ENCODE results near the gene CLASP1.
A peak's percentile ranks its signal among the peaks of the same experiment; 100 is the strongest.
"Not testable (repeated sequence)": the region's sequence is repeated elsewhere in the genome, so short reads cannot be mapped to it uniquely, and the experiment has no call there.

CLASP1 gene

DNA sequence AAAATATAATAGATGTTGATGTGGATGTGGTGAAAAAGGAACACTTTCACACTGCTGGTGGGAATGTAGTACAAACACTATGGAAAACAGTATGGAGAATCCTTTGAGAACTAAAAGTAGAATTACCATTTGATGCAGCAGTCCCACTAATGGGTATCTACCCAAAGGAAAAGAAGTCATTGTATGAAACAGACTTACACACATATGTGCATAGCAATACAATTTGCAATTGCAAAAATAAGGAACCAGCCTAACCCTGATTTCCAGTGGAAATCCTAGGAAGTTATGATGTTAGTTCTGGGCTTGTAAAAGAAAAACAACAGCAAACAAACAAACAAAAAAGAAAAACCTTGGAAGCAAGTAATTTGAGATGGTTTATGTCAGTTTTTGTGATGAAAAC, 28.6 kb upstream of the CLASP1 start:
- peaks cover 0 to 6% of the 10 kb centered on the region in 2 donors for H3K27me3 Mint-ChIP-seq
- H3K4me1 Mint-ChIP-seq (ENCODE audit: low read depth in 2 of 2): no peaks in the 10 kb centered on the region
- ATAC-seq (replicated peaks): no peak
- peaks cover 2 to 16% of the 10 kb centered on the region in 2 donors for H3K9me3 Mint-ChIP-seq
- no peaks in the 10 kb centered on the region for H3K36me3 Mint-ChIP-seq (ENCODE audit: insufficient read depth)
- DNase-seq: no peak
- no peak overlapping the region for H3K4me3 Mint-ChIP-seq
- no peak overlapping the region for H3K27ac Mint-ChIP-seq

DNA sequence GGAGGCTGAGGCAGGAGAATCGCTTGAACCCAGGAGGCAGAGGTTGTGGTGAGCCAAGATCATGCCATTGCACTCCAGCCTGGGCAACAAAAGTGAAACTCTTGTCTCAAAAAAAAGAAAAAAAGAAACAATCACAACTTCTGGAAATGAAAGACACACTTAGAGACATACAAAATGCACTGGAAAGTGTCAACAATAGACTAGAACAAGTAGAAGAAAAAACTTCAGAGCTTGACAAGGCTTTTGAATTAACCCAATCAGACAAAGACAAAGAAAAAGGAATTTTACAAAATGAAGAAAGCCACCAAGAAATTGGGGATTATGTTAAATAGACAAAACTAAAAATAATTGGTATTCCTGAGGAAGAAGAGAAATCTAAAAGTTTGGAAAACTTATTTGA, 22.4 kb upstream of the CLASP1 start:
- not testable (repeated sequence) for H3K27me3 Mint-ChIP-seq; H3K4me1 Mint-ChIP-seq (ENCODE audit: low read depth in 2 of 2); H3K4me3 Mint-ChIP-seq; DNase-seq; ATAC-seq (replicated peaks); H3K36me3 Mint-ChIP-seq (ENCODE audit: insufficient read depth); H3K27ac Mint-ChIP-seq
- H3K9me3 Mint-ChIP-seq: peaks cover 2 to 11% of the 10 kb centered on the region in 2 donors

DNA sequence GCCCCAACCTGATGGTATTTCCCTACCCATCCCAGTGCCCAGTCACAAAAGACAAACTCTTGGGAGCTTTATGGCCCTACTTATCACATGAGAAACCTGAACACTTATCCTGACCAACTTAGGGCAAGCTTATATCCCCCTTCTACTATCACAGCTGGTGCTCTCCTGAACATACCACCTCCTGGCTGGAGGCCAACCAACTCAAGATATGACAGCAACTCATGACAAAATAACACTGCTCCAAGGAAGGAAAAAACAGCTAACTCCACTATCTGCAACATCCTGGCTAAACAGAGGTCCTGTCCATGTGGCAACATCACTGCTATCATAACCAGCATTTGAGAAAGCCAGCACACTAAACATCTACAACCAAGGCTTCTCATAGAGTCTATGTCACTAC, 20.9 kb upstream of the CLASP1 start:
- peaks cover 0 to 6% of the 10 kb centered on the region in 2 donors for H3K27me3 Mint-ChIP-seq

DNA sequence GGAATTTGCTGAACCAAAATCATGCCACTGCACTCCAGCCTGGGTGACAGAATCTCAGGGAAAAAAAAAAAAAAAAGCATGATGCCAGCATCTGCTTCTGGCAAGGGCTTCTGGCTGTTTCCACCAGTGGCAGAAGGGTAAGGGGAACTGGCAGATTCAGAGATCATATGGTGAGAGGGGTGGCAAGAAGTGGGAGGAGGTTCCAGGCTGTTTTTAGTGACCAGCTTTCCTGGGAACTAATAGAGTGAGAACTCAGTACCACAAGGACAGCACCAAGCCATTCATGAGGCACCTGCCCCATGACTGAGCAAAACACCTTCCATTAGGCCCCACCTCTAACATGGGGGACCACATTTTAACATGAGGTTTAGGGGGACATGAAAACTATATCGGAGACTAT, 18.4 kb upstream of the CLASP1 start:
- no peaks in the 10 kb centered on the region for H3K27me3 Mint-ChIP-seq
- no peak overlapping the region for H3K27ac Mint-ChIP-seq
- no peaks in the 10 kb centered on the region for H3K9me3 Mint-ChIP-seq
- DNase-seq (no peak), ATAC-seq (replicated peaks) (no peak)
- H3K4me3 Mint-ChIP-seq: no peak overlapping the region
- H3K36me3 Mint-ChIP-seq (ENCODE audit: insufficient read depth): no peaks in the 10 kb centered on the region
- H3K4me1 Mint-ChIP-seq (ENCODE audit: low read depth in 2 of 2): no peaks in the 10 kb centered on the region

More for the DNA sequence above, 20.9 kb upstream of the CLASP1 start:
- no peak for DNase-seq
- Mint-ChIP-seq H3K27ac (no peak overlapping the region), H3K36me3 (ENCODE audit: insufficient read depth) (no peaks in the 10 kb centered on the region), H3K4me3 (no peak overlapping the region), H3K9me3 (peaks cover 2 to 8% of the 10 kb centered on the region in 2 donors), H3K4me1 (ENCODE audit: low read depth in 2 of 2) (no peaks in the 10 kb centered on the region)
- no peak for ATAC-seq (replicated peaks)

DNA sequence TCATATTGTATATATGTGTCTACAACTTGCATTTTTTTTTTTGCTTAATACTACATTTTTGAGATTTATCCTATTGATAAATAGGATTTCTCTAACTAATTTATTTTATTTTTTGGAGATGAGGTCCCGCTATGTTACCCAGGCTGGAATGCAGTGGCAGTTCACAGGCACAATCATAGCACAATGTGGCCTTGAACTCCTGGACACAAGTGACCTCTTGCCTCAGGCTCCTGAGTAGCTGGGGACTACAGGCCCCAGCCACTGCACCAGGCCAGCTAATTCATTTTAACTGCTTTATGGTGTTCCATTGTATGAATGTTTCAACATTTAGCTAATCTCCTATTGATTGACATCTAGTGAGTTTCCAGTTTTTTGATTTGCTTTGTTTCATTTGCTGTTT, 16.8 kb upstream of the CLASP1 start:
- H3K4me3 Mint-ChIP-seq: no peak overlapping the region
- no peaks in the 10 kb centered on the region for H3K36me3 Mint-ChIP-seq (ENCODE audit: insufficient read depth)
- no peaks in the 10 kb centered on the region for H3K27me3 Mint-ChIP-seq
- peaks cover 0 to 1% of the 10 kb centered on the region in 2 donors for H3K4me1 Mint-ChIP-seq (ENCODE audit: low read depth in 2 of 2)
- H3K9me3 Mint-ChIP-seq: no peaks in the 10 kb centered on the region
- H3K27ac Mint-ChIP-seq: no peak overlapping the region
- ATAC-seq (replicated peaks) (no peak), DNase-seq (no peak)

DNA sequence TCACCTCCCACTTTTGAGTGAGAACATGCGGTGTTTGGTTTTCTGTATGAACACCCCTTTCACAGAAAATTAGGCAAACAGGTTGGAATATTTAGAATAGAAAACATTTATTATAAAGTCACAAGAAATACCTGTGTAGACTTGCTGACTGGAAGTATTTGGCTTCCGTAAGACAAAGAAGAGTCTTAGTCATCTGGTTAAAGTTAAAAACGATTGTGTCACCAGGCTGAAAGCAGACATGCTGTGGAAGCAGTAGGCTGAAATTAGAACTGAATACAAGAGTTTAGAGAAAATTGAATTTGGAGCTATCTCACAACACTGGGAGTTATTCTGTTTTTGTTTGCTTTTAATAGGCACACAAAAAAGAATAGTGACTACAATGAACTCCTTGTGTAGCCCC, 16.2 kb upstream of the CLASP1 start:
- Mint-ChIP-seq H3K36me3 (ENCODE audit: insufficient read depth) (no peaks in the 10 kb centered on the region), H3K4me1 (ENCODE audit: low read depth in 2 of 2) (peaks cover 0 to 1% of the 10 kb centered on the region in 2 donors), H3K9me3 (no peaks in the 10 kb centered on the region), H3K27ac (peak overlapping the region in 1 of 2 donors; percentile 73), H3K27me3 (no peaks in the 10 kb centered on the region), H3K4me3 (no peak overlapping the region)
- DNase-seq: no peak
- ATAC-seq (replicated peaks): no peak

DNA sequence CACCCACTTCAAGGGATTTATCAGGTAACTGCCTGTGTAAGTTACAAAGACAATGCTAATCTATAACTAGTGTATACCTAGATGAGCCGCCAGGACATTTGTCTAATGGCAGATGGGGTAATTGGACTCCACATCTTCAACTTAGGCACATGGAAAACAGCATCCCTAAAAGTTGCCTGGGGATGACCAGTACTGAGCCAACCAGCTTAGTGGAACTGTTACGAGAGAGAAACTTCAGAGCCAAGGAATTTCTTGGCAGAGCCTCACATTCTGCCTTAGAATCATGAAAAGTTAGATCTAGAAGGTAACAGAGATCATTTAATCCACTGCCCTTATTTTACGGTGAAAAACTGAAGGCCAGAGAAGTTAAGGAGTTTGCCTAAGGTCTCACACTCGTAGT, 15.5 kb upstream of the CLASP1 start:
- ATAC-seq (replicated peaks) (no peak), DNase-seq (no peak)
- Mint-ChIP-seq H3K9me3 (no peaks in the 10 kb centered on the region), H3K27ac (no peak overlapping the region), H3K4me3 (no peak overlapping the region), H3K27me3 (no peaks in the 10 kb centered on the region), H3K36me3 (ENCODE audit: insufficient read depth) (no peaks in the 10 kb centered on the region), H3K4me1 (ENCODE audit: low read depth in 2 of 2) (peaks cover 0 to 1% of the 10 kb centered on the region in 2 donors)

DNA sequence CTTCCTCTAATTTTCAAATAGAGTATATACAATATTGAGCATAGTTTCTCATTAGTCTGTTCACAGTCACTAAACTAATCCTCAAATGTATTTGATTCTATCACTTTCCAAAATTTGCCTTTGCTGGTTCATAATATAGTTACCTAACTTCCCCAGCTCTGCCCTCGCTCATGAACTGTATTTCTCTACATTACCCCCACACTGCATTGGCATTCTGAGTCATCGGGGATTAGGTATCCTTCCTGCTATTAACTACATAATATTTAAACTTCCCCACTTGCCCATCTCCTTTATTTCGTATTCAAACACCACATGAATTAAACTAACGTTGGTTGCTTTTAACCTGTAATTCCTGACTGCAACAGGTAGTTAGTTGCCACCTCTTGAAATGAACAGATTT, 14.8 kb upstream of the CLASP1 start:
- no peak for ATAC-seq (replicated peaks)
- H3K4me1 Mint-ChIP-seq (ENCODE audit: low read depth in 2 of 2): peaks cover 0 to 1% of the 10 kb centered on the region in 2 donors
- DNase-seq: no peak
- no peaks in the 10 kb centered on the region for H3K9me3 Mint-ChIP-seq
- H3K36me3 Mint-ChIP-seq (ENCODE audit: insufficient read depth): no peaks in the 10 kb centered on the region
- H3K27me3 Mint-ChIP-seq: no peaks in the 10 kb centered on the region
- H3K4me3 Mint-ChIP-seq: no peak overlapping the region
- H3K27ac Mint-ChIP-seq: no peak overlapping the region

DNA sequence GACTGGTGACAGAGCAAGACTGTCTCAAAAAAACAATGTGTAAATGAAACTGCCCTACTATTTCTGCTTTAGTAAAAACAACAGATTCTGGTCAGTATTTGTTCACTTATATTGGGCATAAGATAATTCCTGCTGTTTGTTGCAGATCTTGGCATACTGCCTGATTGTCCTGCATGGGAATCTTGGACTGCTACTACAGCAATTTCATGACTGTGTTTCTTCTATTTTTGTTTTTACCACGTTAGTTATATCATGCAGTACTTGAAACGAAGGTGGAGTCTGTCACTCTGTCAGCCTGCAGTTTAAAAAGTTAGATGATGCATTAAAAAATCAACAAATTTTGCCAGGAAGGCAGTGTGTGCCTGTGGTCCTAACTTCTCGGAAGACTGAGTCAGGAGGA, 14.2 kb upstream of the CLASP1 start:
- Mint-ChIP-seq H3K4me1 (ENCODE audit: low read depth in 2 of 2) (peaks cover 0 to 5% of the 10 kb centered on the region in 2 donors), H3K4me3 (no peak overlapping the region), H3K9me3 (no peaks in the 10 kb centered on the region), H3K36me3 (ENCODE audit: insufficient read depth) (no peaks in the 10 kb centered on the region), H3K27ac (no peak overlapping the region), H3K27me3 (no peaks in the 10 kb centered on the region)
- DNase-seq (no peak), ATAC-seq (replicated peaks) (no peak)

DNA sequence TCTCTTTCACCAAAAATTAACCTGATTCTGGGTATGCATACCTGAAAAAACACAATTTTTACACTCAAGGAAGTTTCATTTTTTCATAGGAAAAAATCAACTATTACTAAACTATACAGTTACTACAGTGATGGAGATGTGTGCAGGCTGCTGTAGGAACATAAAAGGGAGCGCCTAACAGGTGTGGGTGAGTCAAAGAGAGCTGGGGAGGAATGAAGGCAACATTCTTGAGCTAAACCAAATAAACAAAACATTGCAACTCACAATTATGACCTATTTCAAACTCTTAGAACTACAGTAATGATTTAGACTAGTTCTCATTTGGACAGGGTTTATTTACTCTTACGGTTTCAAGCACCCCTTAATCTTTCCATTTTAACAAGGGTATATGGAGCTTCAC, 13.4 kb upstream of the CLASP1 start:
- no peak overlapping the region for H3K4me3 Mint-ChIP-seq
- peak overlapping the region in 1 of 2 donors; percentile 60 for H3K27ac Mint-ChIP-seq
- DNase-seq (no peak), ATAC-seq (replicated peaks) (no peak)
- no peaks in the 10 kb centered on the region for H3K9me3 Mint-ChIP-seq
- no peaks in the 10 kb centered on the region for H3K27me3 Mint-ChIP-seq
- peaks cover 3 to 5% of the 10 kb centered on the region in 2 donors for H3K4me1 Mint-ChIP-seq (ENCODE audit: low read depth in 2 of 2)
- no peaks in the 10 kb centered on the region for H3K36me3 Mint-ChIP-seq (ENCODE audit: insufficient read depth)

DNA sequence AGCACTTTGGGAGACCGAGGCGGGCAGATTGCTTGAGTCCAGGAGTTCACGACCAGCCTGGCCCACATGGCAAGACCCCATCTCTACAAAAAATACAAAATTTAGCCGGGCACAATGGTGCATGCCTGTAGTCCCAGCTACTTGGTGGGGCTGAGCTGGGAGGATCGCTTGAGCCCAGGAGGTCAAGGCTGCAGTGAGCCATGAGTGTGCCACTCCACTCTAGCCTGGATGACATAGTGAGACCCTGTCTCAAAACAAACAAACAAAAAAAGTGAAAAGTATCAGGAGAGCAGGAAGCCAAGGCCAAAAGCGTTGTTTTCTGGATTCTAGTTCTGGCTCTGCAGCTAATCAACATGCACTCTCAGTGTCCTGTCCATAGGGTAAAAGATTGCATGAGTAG, 10.7 kb upstream of the CLASP1 start:
- Mint-ChIP-seq H3K4me1 (ENCODE audit: low read depth in 2 of 2) (peaks cover 5 to 7% of the 10 kb centered on the region in 2 donors), H3K9me3 (no peaks in the 10 kb centered on the region), H3K27me3 (no peaks in the 10 kb centered on the region), H3K27ac (no peak overlapping the region), H3K36me3 (ENCODE audit: insufficient read depth) (no peaks in the 10 kb centered on the region), H3K4me3 (no peak overlapping the region)
- ATAC-seq (replicated peaks) (no peak), DNase-seq (no peak)

DNA sequence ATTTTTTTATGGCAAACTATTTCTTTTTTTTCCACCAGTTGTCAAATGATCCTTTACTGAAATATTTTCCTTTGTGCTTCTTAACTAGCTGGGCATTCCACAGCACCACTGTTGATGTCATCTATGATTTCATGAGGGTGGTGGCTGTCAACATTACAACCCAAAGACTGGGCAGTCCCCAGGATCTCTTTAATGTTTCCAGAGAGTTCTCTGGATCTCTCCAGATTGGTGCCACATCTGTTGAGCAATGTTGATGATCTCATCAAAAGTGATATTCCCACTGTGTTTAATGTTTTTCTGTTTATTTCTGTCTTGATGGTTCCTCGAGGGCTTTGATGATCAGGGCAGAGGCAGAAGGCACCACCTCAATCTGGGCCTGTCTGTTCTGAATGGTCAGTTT, 9.1 kb upstream of the CLASP1 start:
- ATAC-seq (replicated peaks); H3K27me3 Mint-ChIP-seq; H3K36me3 Mint-ChIP-seq (ENCODE audit: insufficient read depth); H3K4me3 Mint-ChIP-seq; DNase-seq; H3K9me3 Mint-ChIP-seq: not testable (repeated sequence)
- peak overlapping the region; percentile 72 for H3K27ac Mint-ChIP-seq
- peaks cover 9 to 11% of the 10 kb centered on the region in 2 donors for H3K4me1 Mint-ChIP-seq (ENCODE audit: low read depth in 2 of 2)

DNA sequence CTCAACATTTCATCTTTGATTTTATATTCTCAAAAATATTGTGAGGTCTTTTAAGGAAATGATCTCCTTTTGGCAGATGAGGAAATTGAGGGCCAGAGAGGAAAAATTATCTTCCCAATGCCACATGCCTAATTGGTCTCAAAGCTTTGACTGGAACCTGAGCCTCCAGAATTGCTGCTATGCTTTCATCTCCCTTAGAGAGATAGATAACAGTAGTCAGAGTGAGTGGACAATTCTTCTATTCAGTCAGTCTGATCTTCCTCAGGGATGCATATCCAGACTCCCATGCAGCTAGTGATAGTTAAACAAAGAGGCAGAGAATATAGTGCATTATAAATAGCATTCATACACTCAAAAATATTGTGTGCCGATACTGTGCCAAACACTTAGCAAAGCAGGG, 3.8 kb upstream of the CLASP1 start:
- no peak for DNase-seq
- Mint-ChIP-seq H3K4me1 (ENCODE audit: low read depth in 2 of 2) (peaks cover 21 to 43% of the 10 kb centered on the region in 2 donors), H3K36me3 (ENCODE audit: insufficient read depth) (peaks cover 22% of the 10 kb centered on the region), H3K9me3 (no peaks in the 10 kb centered on the region), H3K4me3 (no peak overlapping the region), H3K27ac (peak overlapping the region in 1 of 2 donors; percentile 61), H3K27me3 (no peaks in the 10 kb centered on the region)
- no peak for ATAC-seq (replicated peaks)

DNA sequence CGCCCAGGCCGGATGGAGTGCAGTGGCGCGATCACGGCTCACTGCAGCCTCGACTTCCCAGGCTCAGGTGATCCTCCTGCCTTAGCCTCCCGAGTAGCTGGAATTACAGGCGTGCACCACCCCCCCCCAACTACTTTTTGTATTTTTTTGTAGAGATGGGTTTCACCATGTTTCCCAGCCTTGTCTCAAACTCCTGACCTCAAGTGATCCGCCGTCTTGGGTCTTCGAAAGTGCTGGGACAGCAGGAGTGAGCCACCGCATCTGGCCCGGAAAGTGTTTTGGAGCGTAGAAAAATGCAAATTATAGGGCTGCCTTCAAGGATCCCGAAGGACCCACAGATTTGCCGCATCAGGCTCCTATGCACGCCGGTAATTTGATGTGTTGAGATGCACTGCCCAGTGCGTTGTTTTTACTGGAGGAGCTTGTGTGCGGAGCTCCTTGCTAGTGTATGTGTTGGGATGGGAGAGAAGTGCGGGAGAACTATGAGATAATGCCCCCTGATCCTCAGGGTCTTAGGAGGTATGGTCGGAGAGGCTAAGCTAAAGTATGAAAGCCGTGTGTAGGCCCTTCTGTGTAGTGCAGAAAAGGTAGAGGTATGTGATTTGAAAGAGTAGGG, 1.2 kb upstream of the CLASP1 start:
- ATAC-seq (replicated peaks) (no peak), DNase-seq (peak in 2 of 3 experiments; percentile 3 to 4)
- Mint-ChIP-seq H3K27ac (peak overlapping the region; percentile 99 to 100), H3K27me3 (no peaks in the 10 kb centered on the region), H3K4me1 (ENCODE audit: low read depth in 2 of 2) (peaks cover 25 to 56% of the 10 kb centered on the region in 2 donors), H3K4me3 (peak overlapping the region; percentile 98 to 100), H3K9me3 (no peaks in the 10 kb centered on the region), H3K36me3 (ENCODE audit: insufficient read depth) (peaks cover 32% of the 10 kb centered on the region)

Data from effector memory CD8-positive, alpha-beta T cell (primary cell).